Activated CD4-positive, CD25-positive, alpha-beta regulatory T cell treated with anti-CD3 and anti-CD28 coated beads, Interleukin-2, amount 50 U/mL, for 72 hours (primary cell): ENCODE measurements around the gene OTUB2.
A peak's percentile ranks its signal among the peaks of the same experiment; 100 is the strongest.

Source experiments
- DNase-seq: peaks from one replicate; pipeline ENCODE4 v3.0.0; 2021

Gene OTUB2

GRCh38 chr14:94021416-94022157, 4.6 kb upstream of the OTUB2 start:
- DNase-seq: no peak

- no peak for DNase-seq
Observed at GRCh38 chr14:94022532-94023411, 3.4 kb upstream of the OTUB2 start.

GRCh38 chr14:94024549-94024948, 1.6 kb upstream of the OTUB2 start:
- DNase-seq: no peak

GRCh38 chr14:94025720-94026119, 420 bp upstream of the OTUB2 start:
- DNase-seq: no peak

- DNase-seq: no peak
Observed at GRCh38 chr14:94026889-94027469, 839 bp downstream of the OTUB2 start.

GRCh38 chr14:94027566-94028449, 1.7 kb downstream of the OTUB2 start:
- no peak for DNase-seq

GRCh38 chr14:94028450-94028826, 2.3 kb downstream of the OTUB2 start:
- no peak for DNase-seq

- no peak for DNase-seq
Observed at GRCh38 chr14:94029265-94029664, 3.1 kb downstream of the OTUB2 start.

GRCh38 chr14:94029671-94030203, 3.6 kb downstream of the OTUB2 start:
- DNase-seq: no peak

- no peak for DNase-seq
Observed at GRCh38 chr14:94030571-94030970, 4.4 kb downstream of the OTUB2 start.

GRCh38 chr14:94031161-94031882, 5.2 kb downstream of the OTUB2 start:
- no peak for DNase-seq

- no peak for DNase-seq
Observed at GRCh38 chr14:94031883-94032279, 5.7 kb downstream of the OTUB2 start.

- DNase-seq: no peak
Observed at GRCh38 chr14:94034886-94035285, 8.7 kb downstream of the OTUB2 start.

GRCh38 chr14:94036313-94037167, 10.4 kb downstream of the OTUB2 start:
- DNase-seq: peak; percentile 76

- no peak for DNase-seq
Observed at GRCh38 chr14:94037954-94038353, 11.8 kb downstream of the OTUB2 start.

- DNase-seq: no peak
Observed at GRCh38 chr14:94038510-94038909, 12.4 kb downstream of the OTUB2 start.

- no peak for DNase-seq
Observed at GRCh38 chr14:94038921-94039629, 12.9 kb downstream of the OTUB2 start.

- no peak for DNase-seq
Observed at GRCh38 chr14:94040247-94040646, 14.1 kb downstream of the OTUB2 start.

- no peak for DNase-seq
Observed at GRCh38 chr14:94040796-94041195, 14.7 kb downstream of the OTUB2 start.
